Measurements from ENCODE around the gene NFAM1. TPM values are rescaled to one million over a fixed set of nuclear protein-coding genes. Genes with fewer than 3 reads are reported as not detected.

NFAM1 gene
- total and polyA plus RNA-seq, 7 donors: 1.2 to 3.1 (median 2.3) TPM

DNA sequence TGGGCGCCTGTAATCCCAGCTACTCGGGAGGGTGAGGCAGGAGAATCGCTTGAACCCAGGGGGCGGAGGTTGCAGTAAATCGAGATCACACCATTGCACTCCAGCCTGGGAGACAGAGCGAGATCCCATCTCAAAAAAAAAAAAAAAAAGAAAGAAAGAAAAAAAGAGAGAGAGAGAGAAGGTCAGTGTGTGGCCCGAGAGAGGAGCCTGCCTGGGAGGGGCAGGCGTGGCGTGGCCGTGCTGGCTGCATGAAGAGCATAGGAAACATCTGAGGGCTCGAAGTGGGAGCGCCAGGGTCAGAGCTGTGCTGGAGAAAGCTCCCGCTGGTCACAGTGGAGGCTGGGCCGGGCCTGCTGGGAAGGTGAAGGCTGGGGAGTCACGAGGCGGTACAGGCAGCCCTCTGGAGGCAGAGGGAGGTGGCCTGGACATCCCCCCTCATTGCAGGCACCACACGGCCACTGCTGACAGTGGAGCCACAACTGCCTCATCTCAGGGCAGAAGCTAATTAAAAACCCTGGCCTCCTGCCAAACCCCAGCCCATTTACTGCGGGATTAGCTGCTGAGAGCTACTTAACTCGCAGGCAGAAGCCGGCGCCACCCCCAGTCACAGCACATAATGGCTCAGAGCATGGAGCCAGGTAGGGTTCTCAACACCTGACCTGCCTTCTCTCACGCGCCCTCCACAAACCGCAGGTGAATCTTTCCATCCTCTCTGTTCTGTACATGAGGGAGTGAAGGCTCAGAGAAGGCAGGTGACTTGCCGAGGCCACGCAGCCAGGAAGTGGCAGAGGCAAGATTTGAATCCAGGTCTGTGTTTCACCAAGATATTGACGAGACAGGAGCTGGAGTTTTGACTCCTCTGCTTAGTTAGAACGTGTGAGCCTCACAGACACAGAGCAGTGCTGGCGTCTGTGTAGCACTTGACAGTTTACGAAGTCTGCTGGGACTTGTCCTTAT, 32.6 kb downstream of the NFAM1 start:
- H3K4me1 ChIP-seq: no peaks in the 10 kb centered on the region
- intact Hi-C loops (cut with DNase I): no loop called here
- H3K4me3 ChIP-seq: no peak overlapping the region
- no peaks in the 10 kb centered on the region for H3K9me3 ChIP-seq
- H3K36me3 ChIP-seq: no peaks in the 10 kb centered on the region
- no peak for DNase-seq
- TF ChIP-seq POLR2A (IDR thresholded peaks at IDR 0.05) (no peak), EP300 (IDR thresholded peaks at IDR 0.05) (no peak)
- 48 to 67% methylated on average over 30 of the region's 30 CpGs for WGBS, 2 donors
- H3K27me3 ChIP-seq: no peaks in the 10 kb centered on the region
- H3K27ac ChIP-seq: no peak overlapping the region

DNA sequence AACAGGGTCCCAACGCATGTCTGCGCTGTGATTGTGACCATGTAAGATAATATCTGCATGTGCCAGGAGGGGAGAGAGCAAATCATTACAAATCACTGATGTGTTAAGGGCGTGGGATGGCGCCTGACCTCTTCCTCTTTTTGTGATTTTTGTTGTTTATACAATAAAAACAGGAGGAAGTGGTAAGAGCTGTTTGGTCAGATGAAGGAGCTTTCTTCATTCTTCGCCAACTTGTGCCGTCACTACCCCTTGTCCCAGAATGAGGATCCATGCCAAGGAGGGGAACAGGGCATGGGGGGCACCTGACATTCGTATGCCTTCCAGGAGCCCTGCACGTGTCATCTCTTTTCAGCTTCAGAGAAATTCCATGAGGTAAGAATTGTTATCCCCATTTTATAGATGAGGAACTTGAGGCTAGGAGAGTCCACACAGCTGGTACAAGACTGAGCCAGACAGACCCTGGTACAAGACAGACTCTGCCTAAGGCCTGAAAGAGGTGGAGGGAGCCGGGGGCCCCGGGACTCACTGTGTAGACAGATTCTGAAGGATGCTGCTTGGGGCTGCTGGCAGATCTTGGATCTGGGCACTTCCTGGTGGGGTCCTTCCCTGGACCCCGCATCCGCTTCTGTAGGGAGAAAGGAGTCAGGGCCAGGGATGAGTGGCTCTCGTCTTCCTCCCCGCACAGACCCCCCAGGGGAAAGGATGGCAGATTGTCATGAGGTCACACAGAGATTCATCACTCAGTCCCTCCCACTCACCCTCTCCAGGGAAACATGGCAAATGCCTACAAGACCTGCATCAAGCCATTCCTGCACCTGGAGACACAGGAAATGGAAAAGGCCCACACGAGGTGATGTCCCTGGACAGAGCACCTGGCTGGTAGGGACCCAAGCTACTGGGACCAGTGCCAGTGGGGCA, 34.6 kb downstream of the NFAM1 start:
- H3K9me3 ChIP-seq: no peaks in the 10 kb centered on the region
- peak overlapping the region; percentile 14 to 70 (median 32) for H3K27ac ChIP-seq
- no peaks in the 10 kb centered on the region for H3K4me1 ChIP-seq
- H3K27me3 ChIP-seq: no peaks in the 10 kb centered on the region
- no peaks in the 10 kb centered on the region for H3K36me3 ChIP-seq
- peak; percentile 81 for DNase-seq
- TF ChIP-seq POLR2A (IDR thresholded peaks at IDR 0.05) (no peak), EP300 (IDR thresholded peaks at IDR 0.05) (peak in 3 of 4 donors; percentile 14 to 62 (median 46)), POLR2AphosphoS5 (IDR thresholded peaks at IDR 0.05) (peak in 1 of 4 donors; percentile 29)
- TF ChIP-seq, protein P1, sequence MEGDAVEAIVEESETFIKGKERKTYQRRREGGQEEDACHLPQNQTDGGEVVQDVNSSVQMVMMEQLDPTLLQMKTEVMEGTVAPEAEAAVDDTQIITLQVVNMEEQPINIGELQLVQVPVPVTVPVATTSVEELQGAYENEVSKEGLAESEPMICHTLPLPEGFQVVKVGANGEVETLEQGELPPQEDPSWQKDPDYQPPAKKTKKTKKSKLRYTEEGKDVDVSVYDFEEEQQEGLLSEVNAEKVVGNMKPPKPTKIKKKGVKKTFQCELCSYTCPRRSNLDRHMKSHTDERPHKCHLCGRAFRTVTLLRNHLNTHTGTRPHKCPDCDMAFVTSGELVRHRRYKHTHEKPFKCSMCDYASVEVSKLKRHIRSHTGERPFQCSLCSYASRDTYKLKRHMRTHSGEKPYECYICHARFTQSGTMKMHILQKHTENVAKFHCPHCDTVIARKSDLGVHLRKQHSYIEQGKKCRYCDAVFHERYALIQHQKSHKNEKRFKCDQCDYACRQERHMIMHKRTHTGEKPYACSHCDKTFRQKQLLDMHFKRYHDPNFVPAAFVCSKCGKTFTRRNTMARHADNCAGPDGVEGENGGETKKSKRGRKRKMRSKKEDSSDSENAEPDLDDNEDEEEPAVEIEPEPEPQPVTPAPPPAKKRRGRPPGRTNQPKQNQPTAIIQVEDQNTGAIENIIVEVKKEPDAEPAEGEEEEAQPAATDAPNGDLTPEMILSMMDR (IDR thresholded peaks at IDR 0.05): no peak
- 60 to 66% methylated on average over 15 of the region's 15 CpGs for WGBS, 2 donors
- H3K4me3 ChIP-seq: no peak overlapping the region
- intact Hi-C loops (cut with DNase I): no loop called here

DNA sequence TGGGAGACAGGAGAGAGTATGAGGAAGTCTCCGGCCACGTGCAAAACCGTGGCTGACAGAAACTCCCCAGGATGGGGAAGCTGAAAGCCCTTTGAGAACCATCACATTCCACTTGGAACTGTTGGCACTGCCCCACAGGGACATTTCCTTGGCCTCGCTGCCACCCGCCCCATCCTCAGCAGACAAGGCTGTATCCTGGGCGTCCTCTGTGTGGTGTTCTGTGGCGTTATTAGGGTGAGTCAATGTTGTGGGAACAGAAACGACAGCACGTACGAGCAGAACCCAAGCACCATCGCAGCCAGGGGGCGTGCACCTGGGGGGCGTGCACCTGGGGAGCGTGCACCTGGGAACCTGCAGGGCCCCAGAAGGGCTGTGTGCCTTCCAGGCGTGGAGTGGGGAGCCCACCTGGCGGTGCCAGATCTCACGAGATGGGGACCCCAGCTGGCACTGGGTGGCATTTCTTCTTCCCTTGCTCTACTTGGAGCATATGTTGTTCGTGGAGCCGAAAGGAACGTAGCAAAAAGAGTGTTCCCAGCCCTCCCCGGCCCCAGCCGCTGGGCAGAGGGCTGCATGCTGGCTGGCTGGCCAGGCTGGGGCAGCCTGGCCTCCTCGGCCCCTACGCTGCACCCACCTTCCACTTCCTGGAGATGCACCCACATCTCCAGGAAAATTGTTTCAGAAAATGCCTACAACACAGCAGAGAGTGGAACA, 35.4 kb downstream of the NFAM1 start:
- Histone ChIP-seq H3K36me3 (no peaks in the 10 kb centered on the region), H3K4me1 (no peaks in the 10 kb centered on the region), H3K9me3 (no peaks in the 10 kb centered on the region), H3K4me3 (no peak overlapping the region), H3K27me3 (no peaks in the 10 kb centered on the region), H3K27ac (peak overlapping the region; percentile 1 to 70 (median 37))
- intact Hi-C loops (cut with DNase I): no loop called here
- no peak for DNase-seq
- TF ChIP-seq EP300 (IDR thresholded peaks at IDR 0.05): peak in 1 of 4 donors; percentile 54
- no peak for TF ChIP-seq POLR2A (IDR thresholded peaks at IDR 0.05)
- peak in 1 of 4 donors; percentile 5 for TF ChIP-seq POLR2AphosphoS5 (IDR thresholded peaks at IDR 0.05)
- TF ChIP-seq, protein P1 (IDR thresholded peaks at IDR 0.05): no peak
- 59 to 69% methylated on average over 24 of the region's 24 CpGs for WGBS, 2 donors

DNA sequence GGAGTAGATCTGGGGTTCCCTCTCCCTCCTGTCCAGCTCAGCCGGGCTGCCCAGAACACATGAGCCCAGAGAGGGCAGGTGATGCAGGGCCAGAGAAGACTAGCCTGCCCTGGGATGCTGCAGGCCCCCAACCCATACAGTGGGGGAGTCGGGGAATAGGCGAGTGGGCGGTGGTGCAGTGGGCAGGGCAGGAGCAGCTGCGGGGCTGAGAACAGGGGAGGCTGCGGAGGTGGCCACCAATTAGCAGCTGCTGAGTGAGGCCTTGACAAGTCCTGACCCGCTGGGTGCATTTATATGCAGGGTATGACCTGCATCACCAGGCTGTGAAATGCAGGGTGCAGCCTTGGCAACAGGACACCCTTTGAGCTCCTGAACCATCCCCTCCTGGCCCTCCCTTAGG, 43.1 kb downstream of the NFAM1 start:
- Histone ChIP-seq H3K4me1 (no peaks in the 10 kb centered on the region), H3K4me3 (no peak overlapping the region), H3K27me3 (no peaks in the 10 kb centered on the region), H3K27ac (no peak overlapping the region), H3K9me3 (no peaks in the 10 kb centered on the region), H3K36me3 (no peaks in the 10 kb centered on the region)
- intact Hi-C loops (cut with DNase I): no loop called here
- WGBS, 2 donors: 84 to 91% methylated on average over 7 of the region's 7 CpGs
- DNase-seq: no peak
- TF ChIP-seq POLR2AphosphoS5 (IDR thresholded peaks at IDR 0.05): no peak
- TF ChIP-seq POLR2A (IDR thresholded peaks at IDR 0.05): no peak
- TF ChIP-seq, protein P1 (IDR thresholded peaks at IDR 0.05): no peak
- TF ChIP-seq EP300 (IDR thresholded peaks at IDR 0.05): no peak

Data from sigmoid colon (tissue), 7 donors.